NCI-H1105 treated with DMSO at 0.1 percent for 48 hours (cell line): Measurements from ENCODE around the gene PDXK.

Experiments
- DNase-seq: peaks from one replicate; lab custom pipeline; 2025; lab: John Stamatoyannopoulos, UW

Gene PDXK

GRCh38 chr21:43805275-43805800 lies 86.4 kb downstream of the PDXK start:
- DNase-seq: no peak

- DNase-seq: no peak
Measured at GRCh38 chr21:43806017-43806710, 87.2 kb downstream of the PDXK start.

- no peak for DNase-seq
Measured at GRCh38 chr21:43808367-43808766, 89.4 kb downstream of the PDXK start.

GRCh38 chr21:43808832-43809251 lies 89.9 kb downstream of the PDXK start:
- no peak for DNase-seq

- DNase-seq: no peak
Measured at GRCh38 chr21:43809346-43809799, 90.4 kb downstream of the PDXK start.

GRCh38 chr21:43809853-43810504 lies 91.0 kb downstream of the PDXK start:
- DNase-seq: no peak

GRCh38 chr21:43810505-43811261 lies 91.8 kb downstream of the PDXK start:
- DNase-seq: peak; percentile 66

GRCh38 chr21:43811262-43812105 lies 92.6 kb downstream of the PDXK start:
- DNase-seq: no peak
